HepG2 (cell line): ENCODE results near the gene CDYL2. TPM values are rescaled to one million over a fixed set of nuclear protein-coding genes. Genes with fewer than 3 reads are reported as not detected.

ENCODE experiments used
- ATAC-seq: fragments of 200-7000 bp; cut with Tn5 transposase; 3 replicates; pipeline ENCODE4 v1.9.1; 2020; ENCODE audit warnings: mild to moderate bottlenecking, moderate library complexity
- BruUV-seq: library from RNA; stranded (reverse); fragments of 400-500 nt; replicated peaks from 2 replicates; lab custom pipeline; 2021; lab: Mats Ljungman, UMichigan
- CTCF ChIA-PET: fragments of 300-600 bp; formaldehyde crosslinking; extraction: SDS; loops from one replicate; lab custom pipeline; 2021; ENCODE audit warnings: low total read pairs, inconsistent platforms, low intra/inter-chr PET ratio; lab: Yijun Ruan, JAX
- POLR2A ChIA-PET: fragments of 350-600 bp; sonication (Branson Sonifier 250); formaldehyde crosslinking; loops from one replicate; lab custom pipeline; 2020; ENCODE audit warnings: antibody characterized with exemption, inconsistent platforms; lab: Yijun Ruan, JAX
- DNase-seq: peaks from one replicate; pipeline ENCODE4 v3.0.0-alpha.2; 2015; ENCODE audit warnings: low spot score
- FAIRE-seq: peaks from 3 replicates; lab custom pipeline; 2011; peaks lifted over from hg19 to GRCh38; lab: Jason Lieb, UNC
- H2AFZ ChIP-seq: one replicate; pipeline ENCODE4 v1.6.1; 2011; ENCODE audit warnings: low read length, inconsistent platforms
- H3K27ac ChIP-seq: fragments of 300-600 bp; 3 replicates; pipeline ENCODE4 v1.8.0; 2011; ENCODE audit warnings: mixed run types, mild to moderate bottlenecking, mixed read lengths, low read length, inconsistent platforms; ENCODE audit not compliant: insufficient read depth; ENCODE audit errors: extremely low read length
- H3K27me3 ChIP-seq, 2 experiments: fragments of 200-600 bp in 1 of 2; 2 replicates in 1 of 2; 3 replicates in 1 of 2; pipeline versions ENCODE4 v1.6.0 to v1.8.0; 2011; ENCODE audit warnings: low read length in 2 of 2, mild to moderate bottlenecking in 2 of 2, moderate library complexity in 2 of 2, inconsistent platforms in 1 of 2; ENCODE audit not compliant: insufficient read depth in 2 of 2, control insufficient read depth in 1 of 2
- H3K36me3 ChIP-seq, 2 experiments: fragments of 200-600 bp in 1 of 2; replicated peaks in 1 of 2; 2 replicates in 1 of 2; 3 replicates in 1 of 2; pipeline versions ENCODE4 v1.5.1 to v1.8.0; 2011; ENCODE audit warnings: low read length in 2 of 2, inconsistent platforms in 1 of 2; ENCODE audit not compliant: insufficient read depth in 2 of 2, control insufficient read depth in 1 of 2
- H3K4me1 ChIP-seq: 2 replicates; pipeline ENCODE4 v1.5.1; 2012; ENCODE audit warnings: low read length, inconsistent platforms; ENCODE audit not compliant: insufficient read depth
- H3K4me2 ChIP-seq: 2 replicates; pipeline ENCODE4 v1.6.0; 2011; ENCODE audit warnings: low read depth, low read length, inconsistent platforms
- H3K4me3 ChIP-seq, 3 experiments: fragments of 200-600 bp in 1 of 3; sonication (generic), shearing (Covaris generic) in 1 of 3; replicated peaks in 1 of 3; 2 replicates each; pipeline ENCODE4 v1.5.1; 2011 to 2016; ENCODE audit warnings: low read length in 3 of 3, inconsistent platforms in 2 of 3, low read depth in 2 of 3, mild to moderate bottlenecking in 2 of 3, control low read depth in 1 of 3, mixed read lengths in 1 of 3; ENCODE audit not compliant: insufficient read depth in 1 of 3
- H3K79me2 ChIP-seq: one replicate; pipeline ENCODE4 v1.6.1; 2011; ENCODE audit warnings: low read length, inconsistent platforms; ENCODE audit not compliant: insufficient read depth
- H3K9ac ChIP-seq: 2 replicates; pipeline ENCODE4 v1.6.0; 2011; ENCODE audit warnings: mild to moderate bottlenecking, low read depth, low read length, inconsistent platforms; ENCODE audit not compliant: insufficient read depth
- H3K9me3 ChIP-seq: 2 replicates; pipeline ENCODE4 v1.5.1; 2012; ENCODE audit warnings: mild to moderate bottlenecking, low read length
- H4K20me1 ChIP-seq: 2 replicates; pipeline ENCODE4 v1.6.0; 2011; ENCODE audit warnings: inconsistent platforms, mild to moderate bottlenecking, low read length, moderate library complexity; ENCODE audit not compliant: insufficient read depth
- ARNT2 ChIP-seq: sonication (generic); formaldehyde crosslinking; IDR thresholded peaks from 2 replicates; pipeline ENCODE4 v1.8.0; 2022; ENCODE audit warnings: mild to moderate bottlenecking, low read depth, missing genetic modification reagents, moderate library complexity
- GATAD2A ChIP-seq: IDR thresholded peaks from 2 replicates; pipeline ENCODE4 v1.6.1; 2016
- GTF2F1 ChIP-seq: fragments of 150-350 bp; IDR thresholded peaks from 2 replicates; pipeline ENCODE4 v1.6.1; 2014; ENCODE audit warnings: low read length
- MATR3 ChIP-seq: sonication (generic); formaldehyde crosslinking; IDR thresholded peaks from 2 replicates; pipeline ENCODE4 v1.4.0; 2020; ENCODE audit warnings: missing genetic modification reagents
- NR3C1 ChIP-seq: sonication (generic); formaldehyde crosslinking; IDR thresholded peaks from 2 replicates; pipeline ENCODE4 v1.4.0; 2020; ENCODE audit warnings: missing genetic modification reagents
- PHF20 ChIP-seq: sonication (generic); formaldehyde crosslinking; IDR thresholded peaks from 2 replicates; pipeline ENCODE4 v1.5.0; 2020; ENCODE audit warnings: mild to moderate bottlenecking, missing genetic modification reagents
- PHF8 ChIP-seq: sonication (generic); formaldehyde crosslinking; IDR thresholded peaks from 2 replicates; pipeline ENCODE4 v1.5.0; 2020; ENCODE audit warnings: missing genetic modification reagents
- SOX13 ChIP-seq, 3 experiments: fragments of 450-650 bp in 1 of 3; sonication (generic) in 1 of 3; formaldehyde crosslinking in 1 of 3; IDR thresholded peaks in 2 of 3; conservative IDR thresholded peaks in 1 of 3; 2 replicates each; pipeline versions ENCODE4 v1.5.0 to v1.6.1; 2016 to 2020; ENCODE audit warnings: antibody characterized with exemption in 1 of 3, mild to moderate bottlenecking in 1 of 3, missing compliant biosample characterization in 1 of 3, missing genetic modification reagents in 1 of 3, moderate library complexity in 1 of 3
- SP5 ChIP-seq: IDR thresholded peaks from 2 replicates; pipeline ENCODE4 v1.6.1; 2016; ENCODE audit warnings: low read depth, borderline replicate concordance
- SRSF1 ChIP-seq: fragments of 200-400 bp; formaldehyde crosslinking; optimal IDR thresholded peaks from 2 replicates; pipeline ENCODE3; 2017; ENCODE audit warnings: mild to moderate bottlenecking, low read depth, low read length, moderate library complexity
- TARDBP ChIP-seq: sonication (generic); formaldehyde crosslinking; IDR thresholded peaks from 2 replicates; pipeline ENCODE4 v1.8.0; 2022; ENCODE audit warnings: mild to moderate bottlenecking, missing genetic modification reagents
- THYN1 ChIP-seq: sonication (generic); formaldehyde crosslinking; IDR thresholded peaks from 2 replicates; pipeline ENCODE4 v1.8.1; 2023; ENCODE audit warnings: low read depth, mild to moderate bottlenecking, moderate library complexity, missing genetic modification reagents, borderline replicate concordance
- ZNF20 ChIP-seq: sonication (generic); formaldehyde crosslinking; IDR thresholded peaks from 2 replicates; pipeline ENCODE4 v1.4.0; 2020; ENCODE audit warnings: mild to moderate bottlenecking, moderate library complexity, missing genetic modification reagents
- ZNF234 ChIP-seq: sonication (generic); formaldehyde crosslinking; conservative IDR thresholded peaks from 2 replicates; pipeline ENCODE4 v1.5.1; 2020; ENCODE audit warnings: mild to moderate bottlenecking, missing genetic modification reagents
- ZNF274 ChIP-seq: sonication (generic); formaldehyde crosslinking; IDR thresholded peaks from 2 replicates; pipeline ENCODE4 v1.5.1; 2020; ENCODE audit warnings: mild to moderate bottlenecking, missing genetic modification reagents
- ZNF564 ChIP-seq: sonication (generic); formaldehyde crosslinking; IDR thresholded peaks from 2 replicates; pipeline ENCODE4 v1.8.1; 2023; ENCODE audit warnings: mild to moderate bottlenecking, missing genetic modification reagents
- ZNF713 ChIP-seq: sonication (generic); formaldehyde crosslinking; IDR thresholded peaks from 2 replicates; pipeline ENCODE4 v1.4.0; 2020; ENCODE audit warnings: mild to moderate bottlenecking, missing genetic modification reagents
- ZNF775 ChIP-seq: sonication (generic); formaldehyde crosslinking; IDR thresholded peaks from 2 replicates; pipeline ENCODE4 v1.4.0; 2020; ENCODE audit warnings: missing genetic modification reagents, mild to moderate bottlenecking, moderate library complexity, borderline replicate concordance
- WGBS: methylation state at CpG from one replicate; pipeline ENCODE4 v1.1.6; 2017; ENCODE audit warnings: low lambda C conversion rate; 5-methylcytosine and 5-hydroxymethylcytosine counted together
- in situ Hi-C: cut with HindIII; loops from 2 replicates; pipeline ENCODE4 v1.10.0; 2017; ENCODE audit warnings: low pct_unique_long_range_greater_than_20kb; ENCODE audit not compliant: extremely low pct_ligation_motif_present
- intact Hi-C: fragments of 100-400 bp; cut with micrococcal nuclease; formaldehyde crosslinking; loops from one replicate; pipeline ENCODE4 v1.10.0; 2022; ENCODE audit not compliant: unreplicated experiment
- polyA plus RNA-seq, 8 experiments: library from polyadenylated mRNA; depleted of rRNA in 3 of 8; stranded (reverse) in 7 of 8; unstranded in 1 of 8; fragments of >200 nt; fragmentation: Illumina TruSeq in 4 of 8; extraction: Trizol in 4 of 8; gene quantifications; 2 replicates each; pipeline versions ENCODE4 v1.2.1 to v1.2.3, GENCODE V29; 2011 to 2016; ENCODE audit warnings: low read depth in 4 of 8, missing spikeins in 1 of 8, mixed read lengths in 1 of 8; ENCODE audit not compliant: insufficient read depth in 1 of 8
- total RNA-seq, 5 experiments: library from RNA; depleted of rRNA; stranded (reverse); fragments of >200 nt; fragmentation: Illumina TruSeq; extraction: Trizol; gene quantifications; 2 replicates each; pipeline ENCODE4 v1.2.3, GENCODE V29; 2016; ENCODE audit warnings: low read depth in 1 of 5
- TF ChIP-seq, protein P1 (sequence below): sonication (generic); IDR thresholded peaks from 2 replicates; pipeline ENCODE4 v1.6.1; 2016; ENCODE audit warnings: low read depth, borderline replicate concordance

Gene CDYL2
- total and polyA plus RNA-seq, 2 of the 13 experiments (the other 11 are each of a cell fraction or from before 2014, with no cell fraction given) = 0.07 to 0.35 TPM

DNA sequence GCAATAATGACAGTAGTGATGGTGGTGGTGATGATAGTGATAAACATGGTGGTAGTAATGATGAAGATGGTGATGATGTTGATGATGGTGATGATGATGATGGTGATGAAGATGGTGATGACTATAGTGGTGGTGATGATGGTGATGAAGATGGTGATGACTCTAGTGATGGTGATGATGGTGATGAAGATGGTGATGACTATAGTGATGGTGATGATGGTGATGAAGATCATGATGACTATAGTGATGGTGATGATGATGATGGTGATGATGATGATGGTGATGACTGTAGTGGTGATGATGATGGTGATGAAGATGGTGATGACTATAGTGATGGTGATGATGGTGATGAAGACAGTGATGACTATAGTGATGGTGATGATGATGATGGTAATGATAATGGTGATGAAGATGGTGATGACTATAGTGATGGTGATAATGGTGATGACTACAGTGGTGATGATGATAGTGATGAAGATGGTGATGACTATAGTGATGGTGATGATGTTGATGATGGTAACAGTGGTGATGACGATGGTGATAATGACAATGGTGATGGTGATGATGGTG, 228.0 kb downstream of the CDYL2 start (continued):
- TF ChIP-seq, protein P1, sequence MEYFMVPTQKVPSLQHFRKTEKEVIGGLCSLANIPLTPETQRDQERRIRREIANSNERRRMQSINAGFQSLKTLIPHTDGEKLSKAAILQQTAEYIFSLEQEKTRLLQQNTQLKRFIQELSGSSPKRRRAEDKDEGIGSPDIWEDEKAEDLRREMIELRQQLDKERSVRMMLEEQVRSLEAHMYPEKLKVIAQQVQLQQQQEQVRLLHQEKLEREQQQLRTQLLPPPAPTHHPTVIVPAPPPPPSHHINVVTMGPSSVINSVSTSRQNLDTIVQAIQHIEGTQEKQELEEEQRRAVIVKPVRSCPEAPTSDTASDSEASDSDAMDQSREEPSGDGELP = no peak
- no peak for TF ChIP-seq ZNF234 (CRISPR knock-in tag)
- no peak for TF ChIP-seq TARDBP (CRISPR knock-in tag)
- no peak for TF ChIP-seq SOX13 (IDR thresholded peaks at IDR 0.05)
- TF ChIP-seq SOX13 (CRISPR knock-in tag; conservative IDR thresholded peaks at IDR 0.05 in 1 of 2, IDR thresholded peaks at IDR 0.05 in 1 of 2) = no peak
- TF ChIP-seq ZNF775 (CRISPR knock-in tag) = no peak

DNA sequence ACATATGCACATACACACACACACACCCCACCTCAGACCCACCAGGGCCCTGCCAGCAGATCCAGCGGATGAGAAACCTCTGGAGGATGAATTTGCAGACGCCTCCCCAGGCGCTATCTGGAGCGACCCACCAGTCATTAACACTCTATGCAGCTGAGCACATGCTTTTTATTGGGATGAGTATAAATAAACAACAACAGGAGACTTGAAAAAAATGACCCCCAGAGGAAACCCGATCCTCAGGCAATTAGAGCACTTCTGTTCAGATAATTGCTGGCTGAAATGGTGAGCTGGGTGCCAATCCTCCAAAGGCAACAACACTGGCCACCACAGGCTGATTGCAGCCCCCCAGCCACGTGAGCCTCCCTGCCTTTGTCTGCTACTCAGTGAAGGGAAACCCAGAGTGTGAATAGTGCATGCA, 230.7 kb downstream of the CDYL2 start:
- 23% methylated on average over 6 of the region's 6 CpGs for WGBS

More for the DNA sequence above, 230.7 kb downstream of the CDYL2 start:
- Histone ChIP-seq H3K4me2 (no peak overlapping the region), H3K9me3 (peaks cover 7% of the 10 kb centered on the region; the same call in 1 of the 2 replicates), H3K9ac (no peak overlapping the region), H3K4me3 (no peak overlapping the region), H4K20me1 (no peaks in the 10 kb centered on the region), H3K79me2 (no peaks in the 10 kb centered on the region), H3K36me3 (no peaks in the 10 kb centered on the region), H2AFZ (no peak overlapping the region), H3K27ac (no peak overlapping the region), H3K4me1 (no peaks in the 10 kb centered on the region; the same call in 1 of the 2 replicates), H3K27me3 (no peaks in the 10 kb centered on the region)
- FAIRE-seq (no peak), ATAC-seq (no peak), DNase-seq (no peak)
- in situ Hi-C loops = no loop called here
- BruUV-seq = no TSS peak
- TF ChIP-seq PHF20 (CRISPR knock-in tag) = no peak
- no peak for TF ChIP-seq ZNF274 (CRISPR knock-in tag)
- no peak for TF ChIP-seq ZNF564 (CRISPR knock-in tag)
- TF ChIP-seq ZNF713 = no peak
- no peak for TF ChIP-seq ARNT2 (CRISPR knock-in tag)
- no peak for TF ChIP-seq SRSF1
- no peak for TF ChIP-seq NR3C1 (CRISPR knock-in tag)
- no peak for TF ChIP-seq GATAD2A (CRISPR knock-in tag)
- TF ChIP-seq SP5 (CRISPR knock-in tag) = no peak
- TF ChIP-seq ZNF20 (CRISPR knock-in tag) = no peak
- no peak for TF ChIP-seq GTF2F1
- TF ChIP-seq PHF8 (CRISPR knock-in tag) = no peak
- no peak for TF ChIP-seq MATR3 (CRISPR knock-in tag)
- no peak for TF ChIP-seq THYN1 (CRISPR knock-in tag)
- CTCF ChIA-PET = no interaction called here
- intact Hi-C loops = no loop called here
- POLR2A ChIA-PET = no interaction called here
